HL-60 (cell line): ENCODE measurements around the gene CLDN12.

Experiments used
- DNase-seq, 2 experiments: peaks; one replicate each; pipeline ENCODE4 v3.0.0-alpha.2; 2010 to 2020; ENCODE audit warnings: low read depth in 1 of 2, low spot score in 1 of 2
- H3K27ac ChIP-seq: fragments of 250-450 bp; sonication (Bioruptor Pico); replicated peaks from 2 replicates; pipeline ENCODE4 v1.5.1; 2020; ENCODE audit warnings: mild to moderate bottlenecking, moderate library complexity
- H3K27me3 ChIP-seq: fragments of 250-450 bp; sonication (Bioruptor Pico); 2 replicates; pipeline ENCODE4 v1.5.1; 2021; ENCODE audit warnings: mild to moderate bottlenecking, moderate library complexity; ENCODE audit not compliant: insufficient read depth, poor library complexity, severe bottlenecking
- H3K4me3 ChIP-seq: replicated peaks from 2 replicates; pipeline ENCODE4 v1.5.1; 2011; ENCODE audit warnings: mild to moderate bottlenecking, control low read depth, low read length; ENCODE audit not compliant: insufficient read depth
- GABPA ChIP-seq: IDR thresholded peaks from 2 replicates; pipeline ENCODE4 v1.6.1; 2012; ENCODE audit warnings: low read depth
- POLR2AphosphoS5 ChIP-seq: IDR thresholded peaks from 2 replicates; pipeline ENCODE4 v1.6.1; 2012; ENCODE audit warnings: low read depth
- SPI1 ChIP-seq: IDR thresholded peaks from 2 replicates; pipeline ENCODE4 v1.6.1; 2012; ENCODE audit warnings: low read depth, mild to moderate bottlenecking, borderline replicate concordance
- TF ChIP-seq, protein P1 (sequence below): IDR thresholded peaks from one replicate; pipeline ENCODE4 v1.5.1; 2011; ENCODE audit warnings: low read length, control low read depth, inconsistent platforms; ENCODE audit not compliant: insufficient read depth
- TF ChIP-seq, protein P2 (sequence below): IDR thresholded peaks from 2 replicates; pipeline ENCODE4 v1.6.1; 2012; ENCODE audit warnings: low read depth; ENCODE audit not compliant: insufficient replicate concordance

The CLDN12 gene

DNA sequence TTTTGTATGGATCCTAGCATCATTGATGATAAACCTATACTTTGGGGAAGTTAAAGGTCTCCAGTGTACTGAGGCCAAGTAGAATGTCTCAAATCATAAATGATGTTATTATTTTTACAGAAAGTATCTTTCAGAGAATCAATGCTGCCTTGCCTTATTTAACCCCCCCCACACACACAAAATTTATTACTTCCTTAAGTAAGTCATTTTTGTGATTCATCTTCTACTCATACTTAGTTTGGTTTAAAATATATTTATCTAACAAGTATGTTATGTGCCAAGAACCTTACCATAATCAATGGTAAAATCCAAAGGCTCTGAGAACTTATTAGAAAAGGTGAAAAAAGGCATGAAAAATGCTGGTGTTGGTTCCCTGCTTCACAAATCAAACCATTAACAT is 18.8 kb upstream of the CLDN12 start:
- DNase-seq = no peak
- H3K27ac ChIP-seq = no peak overlapping the region
- TF ChIP-seq, protein P1, sequence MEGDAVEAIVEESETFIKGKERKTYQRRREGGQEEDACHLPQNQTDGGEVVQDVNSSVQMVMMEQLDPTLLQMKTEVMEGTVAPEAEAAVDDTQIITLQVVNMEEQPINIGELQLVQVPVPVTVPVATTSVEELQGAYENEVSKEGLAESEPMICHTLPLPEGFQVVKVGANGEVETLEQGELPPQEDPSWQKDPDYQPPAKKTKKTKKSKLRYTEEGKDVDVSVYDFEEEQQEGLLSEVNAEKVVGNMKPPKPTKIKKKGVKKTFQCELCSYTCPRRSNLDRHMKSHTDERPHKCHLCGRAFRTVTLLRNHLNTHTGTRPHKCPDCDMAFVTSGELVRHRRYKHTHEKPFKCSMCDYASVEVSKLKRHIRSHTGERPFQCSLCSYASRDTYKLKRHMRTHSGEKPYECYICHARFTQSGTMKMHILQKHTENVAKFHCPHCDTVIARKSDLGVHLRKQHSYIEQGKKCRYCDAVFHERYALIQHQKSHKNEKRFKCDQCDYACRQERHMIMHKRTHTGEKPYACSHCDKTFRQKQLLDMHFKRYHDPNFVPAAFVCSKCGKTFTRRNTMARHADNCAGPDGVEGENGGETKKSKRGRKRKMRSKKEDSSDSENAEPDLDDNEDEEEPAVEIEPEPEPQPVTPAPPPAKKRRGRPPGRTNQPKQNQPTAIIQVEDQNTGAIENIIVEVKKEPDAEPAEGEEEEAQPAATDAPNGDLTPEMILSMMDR = no peak
- no peak for TF ChIP-seq GABPA
- TF ChIP-seq SPI1 = no peak
- TF ChIP-seq, protein P2, sequence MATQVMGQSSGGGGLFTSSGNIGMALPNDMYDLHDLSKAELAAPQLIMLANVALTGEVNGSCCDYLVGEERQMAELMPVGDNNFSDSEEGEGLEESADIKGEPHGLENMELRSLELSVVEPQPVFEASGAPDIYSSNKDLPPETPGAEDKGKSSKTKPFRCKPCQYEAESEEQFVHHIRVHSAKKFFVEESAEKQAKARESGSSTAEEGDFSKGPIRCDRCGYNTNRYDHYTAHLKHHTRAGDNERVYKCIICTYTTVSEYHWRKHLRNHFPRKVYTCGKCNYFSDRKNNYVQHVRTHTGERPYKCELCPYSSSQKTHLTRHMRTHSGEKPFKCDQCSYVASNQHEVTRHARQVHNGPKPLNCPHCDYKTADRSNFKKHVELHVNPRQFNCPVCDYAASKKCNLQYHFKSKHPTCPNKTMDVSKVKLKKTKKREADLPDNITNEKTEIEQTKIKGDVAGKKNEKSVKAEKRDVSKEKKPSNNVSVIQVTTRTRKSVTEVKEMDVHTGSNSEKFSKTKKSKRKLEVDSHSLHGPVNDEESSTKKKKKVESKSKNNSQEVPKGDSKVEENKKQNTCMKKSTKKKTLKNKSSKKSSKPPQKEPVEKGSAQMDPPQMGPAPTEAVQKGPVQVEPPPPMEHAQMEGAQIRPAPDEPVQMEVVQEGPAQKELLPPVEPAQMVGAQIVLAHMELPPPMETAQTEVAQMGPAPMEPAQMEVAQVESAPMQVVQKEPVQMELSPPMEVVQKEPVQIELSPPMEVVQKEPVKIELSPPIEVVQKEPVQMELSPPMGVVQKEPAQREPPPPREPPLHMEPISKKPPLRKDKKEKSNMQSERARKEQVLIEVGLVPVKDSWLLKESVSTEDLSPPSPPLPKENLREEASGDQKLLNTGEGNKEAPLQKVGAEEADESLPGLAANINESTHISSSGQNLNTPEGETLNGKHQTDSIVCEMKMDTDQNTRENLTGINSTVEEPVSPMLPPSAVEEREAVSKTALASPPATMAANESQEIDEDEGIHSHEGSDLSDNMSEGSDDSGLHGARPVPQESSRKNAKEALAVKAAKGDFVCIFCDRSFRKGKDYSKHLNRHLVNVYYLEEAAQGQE = no peak
- no peak for TF ChIP-seq POLR2AphosphoS5
- no peaks in the 10 kb centered on the region for H3K27me3 ChIP-seq
- H3K4me3 ChIP-seq = no peak overlapping the region

DNA sequence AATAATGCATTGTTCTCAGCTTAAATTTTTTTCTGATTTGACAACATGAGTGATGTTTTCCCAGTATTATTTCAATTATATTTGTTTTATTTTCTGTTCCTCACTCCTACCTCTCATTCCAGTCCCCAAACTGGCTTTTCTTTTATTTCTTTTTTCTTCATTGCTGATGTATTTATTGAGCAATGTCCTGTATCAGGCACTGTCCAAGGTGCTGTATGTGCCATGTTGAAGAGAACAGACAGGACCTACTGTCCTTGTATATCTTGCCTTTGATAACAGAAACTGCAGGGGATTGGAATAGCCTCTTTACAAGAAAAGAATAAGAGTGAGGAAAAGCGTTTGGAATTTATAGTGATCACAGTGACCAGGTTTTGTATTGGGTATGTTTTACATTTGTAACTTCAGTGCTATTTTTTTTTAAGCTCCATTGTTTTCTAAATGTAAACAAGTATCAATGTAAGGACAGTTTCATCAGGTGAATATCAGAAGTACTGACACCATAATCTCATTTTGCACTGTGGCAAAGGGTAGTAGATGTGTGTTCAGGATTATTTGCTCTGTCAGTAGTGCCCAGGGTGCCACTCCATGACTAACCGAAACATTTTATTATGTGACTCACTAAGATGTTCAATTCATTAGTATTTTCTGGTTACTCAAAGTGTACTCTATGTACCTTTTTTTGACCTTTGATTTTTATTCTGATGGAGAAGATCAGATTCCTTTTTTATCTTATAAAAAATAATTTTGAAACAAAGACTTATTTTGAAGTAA is 15.6 kb upstream of the CLDN12 start:
- Histone ChIP-seq H3K27ac (no peak overlapping the region), H3K27me3 (no peaks in the 10 kb centered on the region), H3K4me3 (no peak overlapping the region)
- DNase-seq = no peak
- no peak for TF ChIP-seq SPI1
- TF ChIP-seq GABPA = no peak
- TF ChIP-seq, protein P2 = peak; percentile 91

DNA sequence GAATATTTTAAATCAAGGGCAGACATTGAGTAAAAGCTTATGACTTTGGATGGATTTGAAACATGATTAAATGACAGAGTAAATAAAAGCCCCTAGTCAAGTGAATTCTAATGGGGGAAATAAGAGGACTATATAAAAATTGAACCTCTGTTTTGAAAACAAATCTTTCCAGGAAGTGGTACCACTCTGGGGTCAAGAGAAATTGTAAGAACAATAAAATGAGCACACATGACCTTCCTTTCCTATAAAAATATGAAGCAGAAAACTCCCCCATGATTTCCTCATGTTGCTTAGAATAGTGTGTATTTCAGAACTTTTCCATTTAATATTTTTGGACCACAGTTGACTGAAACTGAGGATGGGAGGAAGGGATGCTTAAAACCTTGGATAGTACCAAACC is 12.3 kb upstream of the CLDN12 start:
- H3K27ac ChIP-seq = peak overlapping the region; percentile 26
- no peaks in the 10 kb centered on the region for H3K27me3 ChIP-seq
- TF ChIP-seq GABPA = no peak
- no peak for TF ChIP-seq SPI1
- TF ChIP-seq, protein P1 = no peak
- TF ChIP-seq, protein P2 = no peak
- no peak for TF ChIP-seq POLR2AphosphoS5
- H3K4me3 ChIP-seq = no peak overlapping the region
- DNase-seq = no peak
